NCI-H748 (cell line): ENCODE data around the gene PACSIN2.
"Not testable (repeated sequence)": the region's sequence is repeated elsewhere in the genome, so short reads cannot be mapped to it uniquely, and the experiment has no call there.

ENCODE experiments used
- DNase-seq: peaks from one replicate; lab custom pipeline; 2025; ENCODE audit not compliant: unreplicated experiment; lab: John Stamatoyannopoulos, UW

Gene PACSIN2

DNA sequence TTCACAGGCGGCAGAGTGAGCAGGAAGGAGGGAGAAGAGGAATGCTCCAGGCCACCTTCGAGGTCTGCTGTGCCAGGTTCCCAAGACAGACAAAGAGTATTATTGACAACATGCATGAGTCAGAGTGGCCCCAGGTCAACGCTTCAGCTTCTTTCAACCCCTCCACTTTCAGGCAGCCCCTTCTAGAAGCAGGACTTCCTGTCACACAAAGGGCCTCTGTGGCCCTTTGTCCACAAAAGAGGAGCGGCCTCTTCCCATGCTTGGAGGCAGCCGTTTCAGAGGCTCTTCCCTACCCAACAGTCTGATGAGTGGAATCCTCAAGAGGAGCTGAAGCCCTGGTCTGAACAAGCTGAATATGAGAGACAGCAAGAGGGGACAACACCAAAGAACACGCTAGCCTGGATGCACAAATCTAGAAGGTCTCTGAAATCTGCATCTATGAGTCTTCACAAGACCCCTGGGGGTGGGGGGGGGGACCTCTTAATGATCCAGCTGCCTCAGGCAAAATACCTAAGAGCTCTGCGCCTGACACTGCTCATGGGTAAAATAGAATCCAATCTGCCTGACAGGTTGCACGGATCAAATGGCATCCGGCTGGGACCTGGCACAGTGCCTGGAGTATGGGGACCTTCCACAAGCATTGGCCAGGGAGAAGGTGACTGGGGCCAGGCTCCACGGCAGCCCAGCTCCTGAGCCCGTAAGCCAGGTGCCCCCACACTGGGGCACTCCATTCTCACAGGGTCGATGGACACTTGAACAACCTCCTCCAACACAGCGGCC lies 67.5 kb downstream of the PACSIN2 start:
- peak; percentile 58 for DNase-seq

DNA sequence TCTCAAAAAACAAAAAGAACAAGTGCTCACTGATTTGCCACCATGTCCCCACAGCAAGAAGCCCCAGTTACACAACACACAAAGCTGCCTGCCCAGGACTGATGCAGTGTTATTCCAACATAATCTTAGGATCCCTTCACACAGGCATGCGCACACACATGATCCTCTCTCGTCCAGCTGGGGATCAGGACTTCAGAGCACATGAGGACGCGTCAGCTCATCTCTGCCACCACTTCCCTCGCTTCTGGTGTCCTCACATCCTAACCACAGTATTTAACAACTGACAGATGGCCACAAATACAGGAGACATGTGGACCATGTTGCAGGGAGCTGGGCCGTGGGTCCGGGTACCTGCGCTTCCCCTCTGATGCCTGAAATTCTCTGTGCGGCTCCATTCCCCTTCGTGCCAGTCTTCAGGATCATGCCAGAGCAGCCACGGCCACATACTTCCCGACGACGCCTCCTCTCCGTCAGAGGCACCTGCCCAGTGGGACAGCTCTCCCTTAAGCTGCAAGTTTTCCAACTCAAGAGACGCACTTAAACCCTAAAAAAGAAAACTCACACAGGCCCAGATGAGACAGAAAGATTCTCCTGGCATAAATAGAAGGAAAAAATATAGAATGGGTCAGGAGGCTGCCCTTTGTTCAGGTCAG lies 68.3 kb downstream of the PACSIN2 start:
- no peak for DNase-seq

DNA sequence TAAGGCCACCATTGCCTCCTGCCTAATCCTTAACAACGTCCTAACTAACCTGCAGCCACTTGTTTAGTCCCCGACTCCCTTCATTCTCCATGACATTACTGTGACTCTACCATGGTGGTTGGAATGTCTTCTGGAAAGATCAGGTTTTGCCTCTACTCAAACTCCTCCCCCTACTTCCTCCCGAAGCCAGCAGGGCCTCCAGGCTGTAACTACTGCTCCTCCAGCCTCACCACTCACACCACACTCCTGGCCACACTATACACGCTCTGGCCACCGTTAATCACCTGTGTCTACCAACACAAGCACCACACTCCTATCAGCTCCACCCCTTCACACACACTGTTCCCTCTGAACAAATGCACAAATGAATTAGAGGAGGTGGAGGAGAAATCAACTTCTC lies 69.2 kb downstream of the PACSIN2 start:
- no peak for DNase-seq

DNA sequence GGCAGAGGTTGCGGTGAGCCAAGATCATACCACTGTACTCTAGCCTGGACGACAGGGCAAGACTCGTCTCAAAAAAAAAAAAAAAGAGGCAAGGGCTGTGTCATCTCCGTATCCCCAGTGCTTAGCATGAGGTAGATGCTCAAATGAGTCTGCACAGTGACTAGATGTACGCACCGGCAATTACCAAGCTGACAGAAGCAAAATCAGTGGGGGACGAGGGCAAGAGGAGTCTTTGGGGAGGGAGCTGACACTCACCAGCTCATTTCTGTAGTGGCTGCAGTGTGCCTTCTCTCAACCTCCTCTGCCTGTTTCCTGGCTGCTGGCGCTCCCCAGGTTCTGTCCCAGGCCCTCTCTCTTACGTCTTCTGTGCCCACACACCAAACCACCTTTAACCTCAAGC lies 69.9 kb downstream of the PACSIN2 start:
- no peak for DNase-seq

DNA sequence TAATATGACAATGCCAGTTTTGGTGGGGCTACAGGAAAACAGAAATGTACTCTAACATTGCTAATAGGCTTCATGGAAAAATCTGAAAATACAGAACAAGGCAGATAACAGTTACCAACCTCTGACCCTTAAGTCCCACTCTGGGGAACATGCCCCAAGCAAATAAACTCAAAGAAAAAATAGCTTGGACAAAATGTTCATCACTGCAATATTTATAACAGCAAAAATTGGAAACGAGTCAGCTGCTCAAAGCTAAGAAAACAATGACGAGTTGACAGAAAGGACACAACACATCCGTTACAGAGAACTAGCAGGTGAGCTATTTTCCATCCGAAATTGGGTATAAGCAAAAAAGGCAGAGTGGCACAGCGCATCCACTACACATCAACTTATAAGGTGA lies 70.5 kb downstream of the PACSIN2 start:
- no peak for DNase-seq

DNA sequence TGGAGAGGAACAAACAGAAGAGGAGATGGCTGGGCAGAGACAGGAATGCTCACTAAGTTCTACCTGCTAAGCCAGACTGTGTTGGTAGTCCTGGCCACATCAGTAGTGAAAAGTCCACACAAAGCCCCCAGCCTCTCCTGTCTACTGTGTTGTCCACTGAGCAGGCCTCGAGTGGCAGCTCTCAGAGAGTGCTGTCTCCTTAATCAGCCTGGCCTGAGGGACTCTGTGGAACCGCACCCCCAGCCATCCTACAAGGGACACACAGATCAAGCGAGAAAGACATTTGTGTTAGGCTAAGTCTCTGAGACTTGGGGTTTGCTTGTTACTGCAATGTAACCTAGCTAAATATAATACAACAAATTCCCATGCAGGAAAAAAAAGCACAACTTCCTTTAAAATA lies 71.0 kb downstream of the PACSIN2 start:
- no peak for DNase-seq

DNA sequence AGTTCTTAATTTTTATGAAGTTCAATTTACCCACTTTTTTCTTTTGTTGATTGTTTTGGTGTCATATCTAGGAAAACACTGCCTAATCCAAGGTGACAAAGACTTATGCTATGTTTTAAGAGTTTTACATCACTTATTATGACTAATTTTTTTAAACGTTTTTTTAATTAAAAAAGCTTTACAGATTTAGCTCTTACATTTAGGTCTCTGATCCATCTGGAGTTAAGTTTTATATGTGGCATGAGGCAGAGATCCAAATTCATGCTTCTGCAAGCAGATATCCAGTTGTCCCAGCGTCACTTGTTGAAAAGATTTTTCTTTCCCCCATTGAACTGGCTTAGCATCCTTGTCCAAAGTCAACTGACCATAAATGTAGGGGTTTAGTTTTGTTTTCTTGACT lies 72.6 kb downstream of the PACSIN2 start:
- DNase-seq, result no peak

DNA sequence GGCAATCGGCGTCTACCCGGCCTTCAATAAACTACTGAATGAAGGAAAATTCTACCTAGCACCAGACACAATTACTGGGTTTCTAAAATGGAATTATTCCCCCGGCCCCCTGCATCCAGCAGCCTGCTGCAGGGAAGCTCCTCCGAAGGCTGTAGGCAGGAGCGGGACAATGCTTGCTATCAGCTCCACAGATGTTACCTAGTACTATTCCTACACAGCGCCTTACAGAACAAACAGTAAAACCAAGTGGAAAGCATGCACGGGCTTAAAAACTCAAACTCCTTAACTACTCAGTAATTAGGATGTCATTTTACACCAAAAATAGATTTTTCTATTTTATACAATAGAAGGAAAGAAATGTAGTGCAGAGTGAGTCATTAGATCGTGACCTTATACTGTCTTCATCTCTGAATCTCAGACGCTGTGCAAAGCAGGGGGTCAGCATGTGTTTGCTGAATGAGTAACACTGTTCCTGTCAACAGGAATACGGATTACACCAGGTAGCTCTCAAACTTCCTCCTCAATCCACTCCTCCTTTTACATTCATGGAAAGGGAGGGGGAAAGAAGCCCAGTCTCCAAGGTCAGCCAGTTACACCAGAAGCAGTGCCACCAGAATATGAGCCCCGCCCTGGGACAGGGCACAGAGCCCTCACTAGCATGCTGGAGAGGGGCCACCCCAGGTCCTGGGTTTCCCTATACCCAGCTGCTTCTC lies 74.9 kb downstream of the PACSIN2 start:
- peak; percentile 62 for DNase-seq

DNA sequence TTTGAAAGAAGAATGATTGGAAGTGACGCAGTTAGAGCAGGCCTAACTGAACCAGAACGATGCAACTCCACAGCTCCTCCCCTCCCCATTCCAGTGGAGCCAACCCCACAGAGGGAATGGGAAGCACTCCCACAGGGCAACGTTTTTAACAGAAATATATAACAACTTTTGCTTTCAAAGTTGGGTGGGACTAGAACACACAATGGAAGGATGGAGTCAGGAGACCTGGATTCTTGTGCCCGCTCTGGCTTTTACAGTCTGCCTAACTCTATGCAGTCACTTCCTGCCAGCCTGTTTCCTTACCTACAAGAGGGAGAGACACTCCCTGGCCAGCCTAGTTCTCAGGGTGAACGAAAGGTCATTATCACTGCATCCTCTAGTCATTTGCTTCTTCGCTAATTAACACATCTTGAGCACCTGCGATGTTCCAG lies 75.5 kb downstream of the PACSIN2 start:
- no peak for DNase-seq

DNA sequence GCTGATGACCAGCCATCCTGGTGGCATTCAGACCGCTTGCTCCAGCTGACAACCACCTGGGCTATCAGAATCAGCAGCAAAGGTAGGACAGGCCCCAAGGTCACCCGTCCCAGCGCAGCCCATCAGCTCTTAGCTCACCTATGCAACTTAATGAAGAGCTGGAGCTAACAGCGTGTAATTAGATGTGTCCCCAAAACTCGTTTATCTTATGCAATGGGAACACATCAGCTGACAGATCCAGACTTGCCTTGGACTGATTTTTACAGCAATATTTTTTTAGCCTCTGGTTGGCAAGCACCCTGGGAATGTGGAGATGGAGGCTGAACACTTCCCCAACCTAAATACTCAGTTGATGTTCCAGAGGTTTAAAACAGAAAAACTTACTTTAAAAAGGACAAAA lies 76.0 kb downstream of the PACSIN2 start:
- DNase-seq, result no peak

DNA sequence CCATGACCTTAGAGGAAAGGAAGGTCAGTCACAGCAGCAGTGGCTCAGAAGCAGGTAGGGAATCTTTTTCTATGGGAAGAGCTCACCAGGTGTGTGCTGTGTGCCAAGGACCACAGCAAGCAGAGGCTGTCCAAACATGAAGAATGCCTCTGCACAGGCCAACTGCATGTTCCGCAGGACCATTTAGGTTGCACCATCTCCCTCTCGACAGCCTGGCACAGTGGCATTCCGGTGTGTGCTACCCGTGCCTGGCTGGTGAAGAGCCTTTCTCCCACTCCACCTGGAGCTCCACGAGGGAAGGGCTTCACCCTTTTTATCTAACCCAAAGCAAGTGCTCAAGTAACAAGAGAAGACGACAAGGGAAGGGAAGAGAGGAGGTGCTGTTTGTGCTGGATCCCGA lies 76.5 kb downstream of the PACSIN2 start:
- no peak for DNase-seq

DNA sequence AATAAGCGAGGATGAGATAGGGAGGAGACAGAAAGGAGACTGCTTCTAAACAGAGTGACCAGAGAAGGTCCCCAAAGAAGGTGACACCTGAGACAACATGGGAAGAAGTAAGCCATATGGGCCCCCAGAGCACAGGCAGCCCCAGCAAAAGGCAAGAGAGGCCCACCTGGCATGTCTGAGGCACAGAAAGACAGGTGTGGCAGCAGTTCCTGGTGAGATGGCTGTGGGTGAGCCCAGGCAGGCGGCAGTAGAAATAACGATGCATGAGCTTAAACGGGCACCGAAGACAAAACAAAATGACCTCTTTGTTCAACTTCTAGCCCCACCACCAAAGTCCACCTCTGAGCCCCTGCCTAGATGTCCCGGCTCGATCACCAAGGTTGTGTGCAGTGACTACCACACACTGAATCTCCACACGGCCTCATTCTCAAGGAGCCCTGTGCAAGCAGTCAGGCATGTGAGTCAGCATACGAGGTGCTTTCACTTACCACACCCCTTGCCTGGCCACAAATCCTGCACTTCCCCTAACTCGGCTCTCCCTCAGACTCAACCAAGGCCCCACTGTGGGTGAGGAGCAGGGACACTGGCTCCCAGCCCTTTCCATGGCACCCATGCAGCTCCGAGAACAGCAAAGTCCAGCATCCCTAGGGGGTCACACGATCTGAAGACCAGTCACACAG lies 77.6 kb downstream of the PACSIN2 start:
- DNase-seq, result peak; percentile 41

DNA sequence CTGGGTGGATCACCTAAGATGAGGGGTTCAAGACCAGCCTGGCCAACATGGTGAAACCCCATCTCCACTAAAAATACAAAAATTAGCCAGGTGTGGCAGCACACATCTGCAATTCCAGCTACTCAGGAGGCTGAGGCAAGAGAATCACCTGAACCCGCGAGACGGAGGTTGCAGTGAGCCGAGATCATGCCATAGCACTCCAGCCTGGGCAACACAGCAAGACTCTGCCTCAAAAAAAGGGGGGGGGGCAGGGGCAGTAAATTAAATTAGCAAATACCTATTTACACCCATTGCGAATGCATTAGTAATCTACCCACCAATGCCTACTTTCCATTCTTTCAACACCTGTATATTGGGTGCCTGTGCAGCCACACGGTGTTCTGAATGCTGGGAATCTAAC lies 78.3 kb downstream of the PACSIN2 start:
- not testable (repeated sequence) for DNase-seq

DNA sequence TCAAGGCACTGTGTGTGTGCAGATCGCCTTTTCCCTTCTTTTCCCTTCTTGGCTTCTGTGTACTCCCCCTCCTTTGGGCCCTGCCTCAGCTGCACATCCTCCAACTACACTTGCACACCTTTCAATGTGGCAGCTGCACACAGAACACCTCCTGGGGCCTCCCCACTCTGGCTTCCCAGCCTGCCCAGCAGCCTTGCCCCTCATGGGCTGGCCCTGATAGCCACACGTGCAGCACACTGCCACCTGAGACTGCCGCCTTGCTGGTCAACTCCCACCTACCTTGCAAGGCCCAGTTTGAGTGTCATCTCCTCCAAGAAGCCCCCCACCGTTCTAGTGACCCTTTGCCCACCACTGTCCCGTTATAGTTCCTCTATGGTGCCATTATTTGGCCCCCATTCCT lies 80.6 kb downstream of the PACSIN2 start:
- no peak for DNase-seq

DNA sequence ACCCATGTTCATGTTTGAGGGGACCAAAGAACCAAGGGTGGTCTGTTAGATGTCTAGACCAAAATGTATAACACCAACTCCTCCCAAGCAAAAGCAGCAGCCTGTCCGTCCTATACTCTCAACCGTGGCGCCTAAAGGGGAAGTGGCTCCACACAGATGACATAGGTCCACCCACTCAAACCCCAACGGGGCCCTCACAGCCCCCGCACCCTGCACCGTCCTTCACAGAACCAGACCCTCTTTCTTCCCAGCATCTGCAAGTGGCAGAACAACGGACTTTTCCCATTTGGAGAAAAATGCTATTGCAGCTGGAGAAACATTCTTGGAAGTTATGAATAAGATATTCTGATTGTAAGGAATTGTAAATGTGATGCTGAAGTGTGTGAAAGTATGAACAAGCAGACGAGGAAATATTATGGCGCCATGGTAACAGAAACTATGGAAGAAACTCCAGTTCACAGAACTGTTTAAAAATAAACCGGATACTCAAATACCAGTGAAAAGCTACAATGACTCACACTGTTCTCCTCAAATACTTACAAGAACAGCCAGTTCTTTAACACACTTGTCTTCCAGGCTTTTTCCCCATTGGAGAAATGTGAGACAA lies 81.4 kb downstream of the PACSIN2 start:
- no peak for DNase-seq

DNA sequence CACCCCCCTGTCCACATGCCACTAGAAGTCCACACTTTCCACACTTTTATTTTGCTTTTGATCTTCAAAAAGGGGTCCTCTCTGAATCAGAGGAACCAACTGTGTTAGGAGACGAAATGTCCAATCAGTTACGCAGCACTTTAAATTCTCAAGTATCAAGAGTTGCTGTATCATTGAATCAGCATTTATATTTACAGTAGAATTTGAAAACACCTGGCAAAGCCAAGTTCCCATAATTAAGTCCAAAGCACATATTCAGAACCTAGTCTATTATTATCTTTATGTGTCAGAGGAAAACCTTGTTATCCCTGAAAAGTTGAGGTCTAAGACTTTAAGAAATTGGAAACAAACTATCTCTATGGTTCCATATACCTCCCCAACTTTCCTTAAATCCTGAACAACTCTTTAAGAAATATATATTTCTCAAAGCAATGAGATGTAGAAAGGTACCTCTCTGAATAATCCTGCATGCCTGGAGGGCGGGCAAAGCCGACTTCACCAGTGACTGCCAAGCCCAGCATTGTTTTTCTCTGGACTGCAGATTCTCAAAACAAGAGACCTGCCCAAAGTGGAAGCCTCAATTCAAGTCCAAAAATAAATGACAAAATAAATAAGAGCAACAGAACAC lies 82.0 kb downstream of the PACSIN2 start:
- no peak for DNase-seq

DNA sequence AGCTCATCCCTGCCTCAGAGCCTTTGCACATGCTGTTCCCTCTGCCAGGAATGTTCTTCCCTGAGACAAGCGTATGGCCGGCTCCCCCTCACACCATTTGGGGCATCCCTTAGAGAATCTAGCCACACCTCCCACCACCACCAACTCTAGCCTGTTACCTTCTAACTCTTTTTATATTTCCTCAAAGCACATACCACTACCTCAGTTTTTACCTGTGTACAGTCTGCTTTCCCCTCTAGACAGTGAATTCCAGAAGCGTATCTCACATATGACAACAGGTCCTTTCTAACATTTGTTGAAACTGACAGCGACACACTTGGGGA lies 82.8 kb downstream of the PACSIN2 start:
- no peak for DNase-seq

DNA sequence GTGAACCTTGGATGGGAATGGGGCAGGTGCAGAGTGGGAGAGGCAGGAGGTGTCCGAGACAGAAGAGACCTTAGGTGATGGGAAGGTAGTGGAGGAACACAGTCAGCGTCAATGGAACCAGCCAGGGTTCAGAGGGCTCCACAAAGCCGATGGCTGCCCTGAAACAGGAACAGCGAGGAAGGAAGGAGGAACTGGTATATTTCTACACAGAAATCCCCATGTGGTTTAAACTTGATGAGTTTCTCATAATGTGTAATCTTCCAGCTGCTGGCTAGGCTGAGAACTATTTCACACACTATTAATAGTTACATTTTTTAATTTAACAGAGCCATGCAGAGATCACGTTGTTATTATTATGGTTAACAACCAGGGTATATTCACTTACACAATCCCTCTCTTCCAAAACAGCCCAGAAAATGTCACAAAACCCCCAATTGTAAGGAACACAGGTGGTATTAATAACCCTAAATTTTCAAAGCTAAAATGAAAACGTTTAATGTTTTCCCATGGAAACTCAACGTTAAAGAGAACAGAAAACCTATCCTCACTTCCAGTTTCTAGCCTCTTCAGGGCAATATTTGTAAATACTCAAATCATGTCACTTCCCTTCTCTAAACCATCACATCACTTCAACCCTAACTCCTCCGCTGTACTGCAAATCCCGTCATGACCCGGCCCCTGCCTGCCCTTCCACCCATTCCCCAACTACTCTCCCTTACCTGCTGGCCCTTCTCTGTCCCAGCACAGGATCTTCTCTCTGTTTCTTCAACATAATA lies 83.3 kb downstream of the PACSIN2 start:
- DNase-seq, result no peak

DNA sequence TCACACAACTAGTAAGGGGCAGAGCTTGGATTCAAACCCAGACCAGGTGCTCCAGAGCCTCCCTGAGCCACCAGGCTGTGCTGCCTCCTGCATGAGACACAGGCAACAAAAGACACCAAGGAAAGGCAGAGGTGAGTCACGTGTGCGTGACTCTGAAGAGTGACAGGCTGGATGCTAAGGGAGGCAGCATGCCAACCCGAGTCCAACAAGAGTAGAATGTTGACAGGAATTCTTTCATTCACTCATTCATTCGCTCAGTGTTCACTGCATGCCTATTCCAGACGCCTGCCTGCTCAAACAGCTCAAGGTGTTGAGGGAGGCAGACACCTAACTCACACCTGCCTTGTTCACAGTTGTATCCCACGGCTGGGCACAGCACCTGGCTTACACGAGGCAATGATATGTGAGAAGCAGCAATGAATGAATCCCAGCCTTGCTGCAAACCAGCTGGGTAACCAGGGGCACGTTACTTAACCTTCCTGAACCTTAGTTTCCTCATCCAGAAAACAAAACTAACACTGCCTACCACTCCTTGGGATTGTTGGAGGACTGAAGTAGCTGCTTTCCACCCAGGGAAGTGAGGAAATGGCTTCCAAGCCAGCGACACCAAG lies 84.0 kb downstream of the PACSIN2 start:
- DNase-seq, result no peak

DNA sequence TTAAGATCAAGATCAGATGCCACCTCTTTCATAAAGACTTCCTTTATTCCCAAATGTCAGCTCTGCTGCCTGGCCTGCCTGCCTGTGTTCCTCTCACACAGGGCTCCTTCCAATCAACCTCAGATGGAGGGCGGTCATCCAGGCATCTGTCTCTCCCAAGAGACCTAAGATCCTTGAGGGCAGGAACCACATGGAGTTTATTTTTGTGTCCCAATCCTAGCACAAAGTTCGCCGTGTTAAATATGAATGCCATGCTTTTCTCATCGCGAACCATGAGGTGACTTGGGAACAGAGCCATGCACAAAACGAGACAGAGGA lies 85.2 kb downstream of the PACSIN2 start:
- no peak for DNase-seq
